Activated CD8-positive, alpha-beta memory T cell treated with anti-CD3 and anti-CD28 coated beads for 4 hours (primary cell): Measurements from ENCODE around the gene BICRA.
"Not testable (repeated sequence)": the region's sequence is repeated elsewhere in the genome, so short reads cannot be mapped to it uniquely, and the experiment has no call there.

Source experiments
- DNase-seq, 2 donors: peaks; one replicate each; pipeline ENCODE4 v3.0.0-alpha.2; 2020; ENCODE audit warnings: low read depth in 2 of 2

BICRA gene

DNA sequence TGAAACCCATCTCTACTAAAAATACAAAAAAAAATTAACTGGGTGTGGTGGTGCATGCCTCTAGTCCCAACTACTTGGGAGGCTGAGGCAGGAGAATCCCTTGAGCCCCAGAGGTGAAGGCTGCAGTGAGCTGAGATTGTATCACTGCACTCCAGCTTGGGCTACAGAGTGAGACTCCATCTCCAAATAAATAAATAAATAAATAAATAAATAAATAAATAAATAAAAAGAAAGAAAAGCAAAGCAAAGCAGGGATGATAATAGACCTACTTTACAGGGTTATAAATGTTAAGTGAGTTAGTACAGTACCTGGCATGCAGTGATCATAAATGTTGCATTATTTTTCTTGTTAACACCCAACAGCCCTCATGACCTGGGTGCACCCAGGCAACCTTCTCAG is 105.9 kb downstream of the BICRA start:
- DNase-seq: not testable (repeated sequence)

DNA sequence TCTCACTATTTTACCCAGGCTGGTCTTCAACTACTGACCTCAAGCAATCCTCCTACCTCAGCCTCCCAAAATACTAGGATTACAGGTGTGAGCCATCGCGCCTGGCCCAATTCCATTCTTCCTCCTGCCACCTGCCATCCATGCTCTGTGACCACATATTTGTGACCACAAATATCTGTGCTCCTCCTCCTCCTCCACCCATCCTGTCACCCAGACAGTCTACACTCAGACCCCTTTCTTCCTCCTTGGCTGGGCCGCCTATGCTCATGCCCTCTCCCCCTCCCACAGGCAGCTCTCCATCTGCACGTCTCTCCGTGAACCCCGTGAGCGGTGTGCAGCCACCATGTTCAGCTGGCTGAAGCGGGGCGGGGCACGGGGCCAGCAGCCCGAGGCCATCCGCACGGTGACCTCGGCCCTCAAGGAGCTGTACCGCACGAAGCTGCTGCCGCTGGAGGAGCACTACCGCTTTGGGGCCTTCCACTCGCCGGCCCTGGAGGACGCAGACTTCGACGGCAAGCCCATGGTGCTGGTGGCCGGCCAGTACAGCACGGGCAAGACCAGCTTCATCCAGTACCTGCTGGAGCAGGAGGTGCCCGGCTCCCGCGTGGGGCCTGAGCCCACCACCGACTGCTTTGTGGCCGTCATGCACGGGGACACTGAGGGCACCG is 107.5 kb downstream of the BICRA start:
- no peak for DNase-seq

DNA sequence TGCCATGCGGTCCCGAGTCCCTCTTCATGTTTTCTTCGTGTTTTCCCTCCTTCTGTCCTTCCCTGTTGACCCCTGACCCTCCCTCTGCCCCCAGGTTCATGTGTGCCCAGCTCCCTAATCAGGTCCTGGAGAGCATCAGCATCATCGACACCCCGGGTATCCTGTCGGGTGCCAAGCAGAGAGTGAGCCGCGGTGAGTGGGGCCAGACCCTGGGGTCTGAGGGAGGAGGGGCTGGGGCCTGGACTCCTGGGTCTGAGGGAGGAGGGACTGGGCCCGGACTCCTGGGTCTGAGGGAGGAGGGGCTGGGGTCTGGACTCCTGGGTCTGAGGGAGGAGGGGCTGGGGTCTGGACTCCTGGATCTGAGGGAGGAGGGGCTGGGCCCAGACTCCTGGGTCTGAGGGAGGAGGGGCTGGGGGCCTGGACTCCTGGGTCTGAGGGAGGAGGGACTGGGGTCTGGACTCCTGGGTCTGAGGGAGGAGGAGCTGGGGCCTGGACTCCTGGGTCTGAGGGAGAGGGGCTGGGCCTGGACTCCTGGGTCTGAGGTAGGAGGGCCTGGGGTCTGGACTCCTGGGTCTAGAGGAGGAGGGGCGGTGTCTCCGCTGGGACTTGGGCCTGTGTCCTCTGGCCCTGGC is 109.6 kb downstream of the BICRA start:
- DNase-seq: not testable (repeated sequence)

DNA sequence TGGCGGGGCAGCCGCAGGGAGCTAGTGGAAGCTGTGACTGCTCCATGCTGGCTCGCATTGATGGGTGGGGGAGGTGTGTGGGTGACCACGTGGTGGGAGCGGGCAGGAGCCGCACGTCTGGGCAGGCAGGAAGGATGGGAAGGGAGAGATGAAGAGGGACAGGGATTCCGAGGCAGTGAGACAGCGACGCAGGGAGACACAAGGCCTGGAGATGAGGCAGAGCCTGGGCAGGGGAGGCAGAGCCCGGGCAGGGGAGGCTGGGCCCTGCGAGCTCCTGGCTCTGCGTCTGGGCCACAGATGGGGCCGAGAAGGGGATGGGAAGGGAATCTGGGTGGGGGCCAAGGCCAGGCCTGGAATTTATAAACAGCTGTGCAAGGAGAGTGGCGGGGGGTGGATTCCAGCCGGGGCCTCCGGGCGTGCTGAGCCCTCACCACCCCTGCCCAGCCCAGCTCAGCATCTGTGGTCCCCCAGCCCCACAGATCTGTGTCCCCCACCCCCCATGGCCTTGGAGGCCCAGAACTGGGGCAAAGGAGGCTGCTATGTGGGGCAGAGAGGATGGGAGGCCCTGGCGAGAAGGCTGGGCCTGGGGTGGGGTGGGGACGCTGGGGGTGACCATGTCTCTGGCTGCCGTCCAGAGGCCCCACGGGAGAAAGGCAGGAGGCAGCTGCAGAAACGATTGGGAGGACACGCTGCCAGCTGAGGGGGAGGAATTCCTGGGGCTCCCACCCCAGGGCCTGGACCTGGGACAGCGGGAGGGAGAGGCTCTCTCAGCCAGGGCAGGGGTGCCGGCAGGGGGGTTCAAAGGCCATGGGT is 110.3 kb downstream of the BICRA start:
- no peak for DNase-seq

DNA sequence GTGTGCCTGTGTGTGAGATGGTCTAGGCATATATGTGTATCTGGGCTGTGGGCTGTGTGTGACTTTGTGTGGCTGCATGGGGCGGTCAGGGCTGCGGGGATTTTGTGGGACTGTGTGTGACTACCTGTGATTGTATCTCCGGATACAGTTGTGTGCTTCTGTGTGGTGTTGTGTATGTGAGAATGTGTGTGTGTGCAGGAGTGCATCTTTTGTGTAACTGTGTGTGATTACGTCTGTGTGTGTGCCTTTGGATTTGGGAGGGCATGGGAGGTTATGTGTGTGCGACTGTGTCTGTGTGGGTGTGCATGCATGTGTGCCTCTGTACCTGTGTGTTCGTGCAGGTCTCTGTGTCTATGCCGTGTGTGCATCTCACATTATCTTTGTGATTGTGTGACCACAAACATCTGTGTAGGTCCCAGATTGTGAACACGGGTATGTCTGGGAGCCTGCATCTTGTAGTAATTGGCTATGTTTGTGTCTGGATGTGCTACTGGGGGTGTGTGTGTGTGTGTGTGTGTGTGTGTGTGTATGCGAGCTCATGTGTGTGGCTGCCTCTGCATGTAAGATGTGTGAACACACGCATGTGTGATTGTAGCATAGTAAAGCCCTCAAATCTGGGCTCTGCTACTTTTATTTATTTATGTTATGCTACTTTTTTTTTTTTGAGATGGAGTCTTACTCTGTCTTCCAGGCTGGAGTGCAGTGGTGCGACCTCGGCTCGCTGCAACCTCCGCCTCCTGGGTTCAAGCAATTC is 111.9 kb downstream of the BICRA start:
- DNase-seq: no peak

DNA sequence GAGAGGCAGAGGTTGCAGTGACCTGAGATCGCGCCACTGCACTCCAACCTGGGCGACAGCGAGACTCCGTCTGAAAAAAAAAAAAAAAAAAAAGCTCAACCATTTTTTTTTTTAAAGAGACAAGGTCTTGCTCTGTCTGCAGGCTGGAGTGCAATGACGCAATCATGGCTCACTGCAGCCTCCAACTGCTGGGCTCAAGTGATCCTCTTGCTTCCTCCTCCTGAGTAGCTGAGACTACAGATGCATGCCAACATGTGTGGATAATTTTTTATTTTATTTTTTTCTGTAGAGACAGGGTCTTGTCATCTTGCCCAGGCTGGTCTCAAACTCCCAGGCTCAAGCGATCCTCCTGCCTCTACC is 114.6 kb downstream of the BICRA start:
- no peak for DNase-seq

DNA sequence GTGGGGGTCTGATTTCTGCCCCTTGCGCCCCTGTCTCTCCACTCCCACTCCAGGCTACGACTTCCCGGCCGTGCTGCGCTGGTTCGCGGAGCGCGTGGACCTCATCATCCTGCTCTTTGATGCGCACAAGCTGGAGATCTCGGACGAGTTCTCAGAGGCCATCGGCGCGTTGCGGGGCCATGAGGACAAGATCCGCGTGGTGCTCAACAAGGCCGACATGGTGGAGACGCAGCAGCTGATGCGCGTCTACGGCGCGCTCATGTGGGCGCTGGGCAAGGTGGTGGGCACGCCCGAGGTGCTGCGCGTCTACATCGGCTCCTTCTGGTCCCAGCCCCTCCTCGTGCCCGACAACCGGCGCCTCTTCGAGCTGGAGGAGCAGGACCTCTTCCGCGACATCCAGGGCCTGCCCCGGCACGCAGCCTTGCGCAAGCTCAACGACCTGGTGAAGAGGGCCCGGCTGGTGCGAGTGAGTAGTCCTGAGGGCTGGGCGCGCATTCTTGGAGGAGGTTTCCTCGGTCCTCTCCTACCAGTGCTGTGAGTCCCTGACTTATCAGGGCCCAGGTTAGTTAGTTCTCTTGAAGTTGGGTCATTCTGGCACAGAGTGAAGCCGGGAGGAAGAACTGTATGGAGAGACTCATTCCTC is 116.9 kb downstream of the BICRA start:
- no peak for DNase-seq

DNA sequence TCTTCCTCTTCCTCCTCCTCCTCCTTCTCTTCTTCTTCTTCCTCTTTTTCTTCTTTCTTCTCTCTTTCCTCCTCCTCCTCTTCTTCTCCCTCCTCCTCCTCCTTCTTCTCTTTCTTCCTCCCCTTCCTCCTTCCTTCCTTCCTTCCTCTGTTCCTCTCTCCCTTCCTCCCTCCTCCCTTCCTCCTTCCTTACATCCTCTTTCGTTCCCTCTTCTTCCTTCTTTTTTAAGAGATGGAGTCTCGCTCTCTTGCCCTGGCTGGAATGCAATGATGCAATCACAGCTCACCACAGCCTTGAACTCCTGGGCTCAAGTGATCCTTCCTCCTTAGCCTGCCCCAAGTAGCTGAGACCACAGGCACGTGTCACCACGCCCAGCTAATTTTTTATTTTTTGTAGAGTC is 117.5 kb downstream of the BICRA start:
- DNase-seq: no peak

DNA sequence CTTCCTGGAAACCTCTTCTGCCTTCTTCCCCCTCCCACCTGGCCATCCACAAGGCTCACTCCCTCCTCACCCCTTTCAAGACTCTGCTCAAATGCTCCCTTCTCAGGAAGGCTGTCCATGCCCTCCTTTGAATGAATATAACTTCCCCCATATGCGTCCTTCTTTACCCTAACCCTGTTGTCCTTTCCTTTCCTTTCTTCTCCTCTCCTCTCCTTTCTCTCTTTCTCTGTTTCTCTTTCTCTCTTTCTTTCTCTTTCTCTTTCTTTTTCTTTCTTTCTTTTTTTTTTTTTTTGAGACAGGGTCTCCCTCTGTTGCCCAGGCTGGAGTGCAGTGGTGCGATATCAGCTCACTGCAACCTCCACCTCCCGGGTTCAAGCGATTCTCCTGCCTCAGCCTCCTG is 119.4 kb downstream of the BICRA start:
- DNase-seq: not testable (repeated sequence)

DNA sequence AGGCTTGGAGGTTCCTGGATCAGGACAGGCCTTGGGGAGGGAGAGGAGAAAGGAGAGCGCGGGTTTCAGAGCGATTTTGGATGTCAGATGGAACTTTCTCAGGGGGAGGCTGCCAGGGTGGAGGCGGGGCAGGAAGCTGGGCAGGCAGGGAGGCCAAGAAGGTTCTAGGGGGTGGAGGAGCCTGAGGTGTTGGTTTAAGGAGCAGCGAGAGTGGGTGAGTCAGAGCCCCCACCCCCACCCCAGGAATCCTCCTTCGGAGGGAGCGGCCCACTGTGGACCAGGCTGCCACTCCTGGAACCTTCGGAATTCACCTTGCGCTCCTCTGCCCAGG is 120.5 kb downstream of the BICRA start:
- no peak for DNase-seq

DNA sequence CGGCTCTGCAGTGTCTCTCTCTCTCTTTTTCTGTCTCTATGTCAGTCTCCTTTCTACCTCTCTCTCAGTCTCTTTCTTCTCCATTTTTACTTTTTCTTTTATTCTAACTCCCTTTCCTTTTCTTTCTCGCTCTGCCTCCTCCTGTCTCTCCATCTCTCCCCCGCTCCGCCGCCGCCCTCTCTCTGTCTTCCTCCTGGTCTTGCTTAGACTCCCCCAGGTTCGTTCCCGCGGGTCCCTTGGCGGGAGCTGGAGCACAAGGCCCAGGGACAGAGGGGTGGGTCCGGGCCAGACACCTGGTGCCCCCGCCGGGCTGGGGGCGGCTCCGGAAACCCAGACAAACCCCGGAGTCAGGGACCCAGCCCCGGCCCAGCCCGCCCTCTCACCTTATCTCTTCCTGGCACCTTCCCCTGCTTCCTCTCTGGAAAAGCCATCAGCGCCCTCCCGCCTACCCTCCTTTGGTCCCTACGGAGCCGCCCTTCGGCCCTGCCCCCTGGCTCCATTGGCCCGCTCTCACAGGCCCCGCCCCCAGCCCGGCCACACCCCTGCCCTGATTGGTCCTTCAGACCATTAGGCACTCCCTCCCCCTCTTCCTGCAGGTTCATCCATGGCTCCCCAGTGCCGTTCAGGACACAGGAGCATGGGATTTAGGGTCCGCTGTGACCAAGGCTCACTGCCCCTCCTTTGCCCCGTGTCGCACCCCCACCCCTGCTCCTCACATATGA is 121.0 kb downstream of the BICRA start:
- DNase-seq: no peak

DNA sequence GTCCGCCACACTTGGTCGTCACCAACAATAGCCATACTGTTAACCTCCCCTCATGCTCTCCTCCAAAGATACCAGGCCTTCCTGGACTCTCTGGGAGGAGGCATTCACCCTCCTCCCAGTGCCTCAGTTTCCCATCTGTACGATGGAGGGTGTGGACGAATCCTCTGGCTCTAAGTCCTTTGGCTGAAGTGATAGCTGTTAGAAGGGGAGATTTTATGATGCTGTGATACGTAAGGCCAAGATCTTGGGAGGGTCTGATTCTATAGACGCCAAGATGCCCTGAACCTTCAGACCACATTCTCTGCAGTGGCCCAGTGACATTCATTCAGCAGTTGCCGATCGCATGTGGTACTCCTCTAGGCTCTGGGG is 121.6 kb downstream of the BICRA start:
- no peak for DNase-seq

DNA sequence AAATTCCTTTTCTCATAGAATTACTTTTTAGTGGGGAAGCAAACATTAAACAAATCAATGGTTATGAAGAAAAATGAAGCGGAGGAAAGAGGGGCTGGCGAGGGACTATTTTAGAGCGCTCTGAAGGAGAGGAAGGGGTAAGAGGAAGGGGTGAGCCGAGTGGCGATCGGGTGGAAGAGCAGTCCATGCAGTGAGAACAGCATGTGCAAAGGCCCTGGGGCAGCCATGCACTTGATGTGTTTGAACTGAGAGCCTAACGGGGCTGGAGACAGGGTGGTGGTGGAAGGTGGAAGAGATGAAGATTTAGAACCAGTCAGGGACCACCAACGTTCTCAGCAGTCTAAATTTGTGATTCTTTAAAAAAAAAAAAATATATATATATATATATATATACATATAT is 122.0 kb downstream of the BICRA start:
- no peak for DNase-seq

DNA sequence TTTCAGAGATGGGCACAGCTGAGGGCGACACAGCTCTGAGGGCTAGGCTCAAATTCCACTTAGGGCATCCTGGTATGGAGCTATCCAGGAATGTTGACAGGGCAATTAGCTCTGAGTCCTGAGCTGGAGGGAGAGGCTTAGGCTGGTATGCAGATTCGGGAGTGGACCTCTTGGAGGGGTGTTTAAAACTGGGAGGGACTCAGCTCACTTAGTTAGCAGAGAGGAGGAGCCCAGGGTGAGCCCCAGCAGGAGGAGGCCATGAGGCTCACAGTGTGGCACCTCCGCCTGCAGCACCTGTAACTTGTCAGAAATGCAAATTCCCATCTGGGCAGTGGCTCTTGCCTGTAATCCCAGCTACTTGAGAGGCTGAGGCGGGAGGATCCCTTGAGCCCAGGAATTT is 126.2 kb downstream of the BICRA start:
- no peak for DNase-seq

DNA sequence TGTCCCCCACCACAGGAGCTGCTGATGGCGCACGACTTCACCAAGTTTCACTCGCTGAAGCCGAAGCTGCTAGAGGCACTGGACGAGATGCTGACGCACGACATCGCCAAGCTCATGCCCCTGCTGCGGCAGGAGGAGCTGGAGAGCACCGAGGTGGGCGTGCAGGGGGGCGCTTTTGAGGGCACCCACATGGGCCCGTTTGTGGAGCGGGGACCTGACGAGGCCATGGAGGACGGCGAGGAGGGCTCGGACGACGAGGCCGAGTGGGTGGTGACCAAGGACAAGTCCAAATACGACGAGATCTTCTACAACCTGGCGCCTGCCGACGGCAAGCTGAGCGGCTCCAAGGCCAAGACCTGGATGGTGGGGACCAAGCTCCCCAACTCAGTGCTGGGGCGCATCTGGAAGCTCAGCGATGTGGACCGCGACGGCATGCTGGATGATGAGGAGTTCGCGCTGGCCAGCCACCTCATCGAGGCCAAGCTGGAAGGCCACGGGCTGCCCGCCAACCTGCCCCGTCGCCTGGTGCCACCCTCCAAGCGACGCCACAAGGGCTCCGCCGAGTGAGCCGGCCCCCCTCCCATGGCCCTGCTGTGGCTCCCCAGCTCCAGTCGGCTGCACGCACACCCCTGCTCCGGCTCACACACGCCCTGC is 132.1 kb downstream of the BICRA start:
- no peak for DNase-seq

DNA sequence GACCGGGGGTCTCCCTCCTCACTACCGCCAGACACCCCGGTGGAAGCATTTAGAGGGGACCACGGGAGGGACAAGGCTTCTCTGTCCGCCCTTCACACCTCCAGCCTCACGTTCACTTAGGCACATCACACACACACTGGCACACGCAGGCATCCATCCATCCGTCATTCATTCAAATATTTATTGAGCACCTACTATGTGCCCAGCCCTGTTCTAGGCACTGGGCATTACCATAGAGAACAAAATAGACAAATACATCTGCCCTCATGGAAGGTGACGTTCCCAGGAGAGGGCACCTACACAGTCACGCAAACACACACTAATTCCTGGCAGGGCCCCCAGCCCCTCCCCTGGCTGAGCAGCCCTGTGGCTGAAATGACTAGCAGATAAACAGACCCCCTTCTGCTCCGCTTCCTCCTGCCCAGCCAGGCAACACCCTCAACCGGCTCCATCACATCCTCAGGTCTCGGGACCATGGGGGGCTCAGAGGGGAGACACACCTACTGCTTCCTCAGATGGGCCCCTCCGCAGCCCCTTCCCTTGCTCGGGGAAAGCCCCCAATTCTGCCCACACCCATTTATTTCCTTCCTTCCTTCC is 132.7 kb downstream of the BICRA start:
- no peak for DNase-seq

DNA sequence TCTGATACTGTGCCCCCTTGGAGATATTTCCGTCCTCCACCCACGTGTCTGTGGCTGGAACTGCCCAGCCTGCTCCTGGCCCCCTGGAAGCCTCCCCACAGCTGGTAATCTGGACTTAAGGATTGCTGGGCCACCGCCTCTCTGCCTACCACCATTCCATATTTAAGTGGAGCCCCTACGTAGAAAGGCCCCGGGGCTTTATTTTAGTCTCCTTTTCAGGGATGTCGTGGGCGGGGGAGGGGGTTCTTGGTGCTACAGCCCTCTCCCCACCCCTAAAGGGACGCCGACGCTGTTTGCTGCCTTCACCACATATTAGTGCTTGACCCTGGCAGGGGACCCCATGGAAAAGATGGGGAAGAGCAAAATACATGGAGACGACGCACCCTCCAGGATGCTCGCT is 133.7 kb downstream of the BICRA start:
- no peak for DNase-seq

DNA sequence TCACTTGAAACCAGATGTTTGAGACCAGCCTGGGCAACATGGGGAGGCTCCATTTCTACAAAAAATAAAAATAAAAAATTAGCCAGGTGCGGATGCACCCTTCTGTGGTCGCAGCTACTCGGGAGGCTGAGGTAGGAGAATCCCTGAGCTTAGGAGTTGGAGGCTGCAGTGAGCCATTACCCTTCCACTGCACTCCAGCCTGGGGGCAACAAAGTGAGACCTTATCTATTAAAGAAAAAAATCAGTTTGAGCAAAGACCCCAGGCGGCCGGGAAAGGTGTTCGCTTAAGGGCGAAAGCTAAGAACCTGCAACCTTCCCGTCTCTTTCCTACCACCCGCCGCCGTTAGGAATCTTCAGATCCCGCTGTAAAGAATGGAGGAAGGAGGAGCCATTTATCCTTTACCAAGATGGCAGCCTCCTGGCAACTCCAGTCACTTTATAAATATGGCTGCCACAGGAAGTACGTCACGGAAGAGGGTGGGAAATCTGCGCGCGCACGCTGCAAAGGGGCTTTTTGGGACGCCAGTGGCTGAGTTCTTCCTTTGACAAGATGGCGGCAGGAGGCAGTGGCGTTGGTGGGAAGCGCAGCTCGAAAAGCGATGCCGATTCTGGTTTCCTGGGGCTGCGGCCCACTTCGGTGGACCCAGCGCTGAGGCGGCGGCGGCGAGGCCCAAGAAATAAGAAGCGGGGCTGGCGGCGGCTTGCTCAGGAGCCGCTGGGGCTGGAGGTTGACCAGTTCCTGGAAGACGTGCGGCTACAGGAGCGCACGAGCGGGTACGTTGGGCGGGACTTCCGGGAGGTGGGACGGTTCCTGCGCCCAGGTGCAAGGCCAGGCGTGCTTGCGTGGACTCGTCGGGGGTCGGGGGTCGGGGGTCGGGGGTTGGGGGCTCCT is 136.3 kb downstream of the BICRA start, which contains the start of gene NOP53:
NOP53 (plus strand) TSS at position 537 of the 892 bp plus-strand sequence; CDS start at position 551, 14 bp downstream.
- peak; percentile 96 to 97 for DNase-seq

DNA sequence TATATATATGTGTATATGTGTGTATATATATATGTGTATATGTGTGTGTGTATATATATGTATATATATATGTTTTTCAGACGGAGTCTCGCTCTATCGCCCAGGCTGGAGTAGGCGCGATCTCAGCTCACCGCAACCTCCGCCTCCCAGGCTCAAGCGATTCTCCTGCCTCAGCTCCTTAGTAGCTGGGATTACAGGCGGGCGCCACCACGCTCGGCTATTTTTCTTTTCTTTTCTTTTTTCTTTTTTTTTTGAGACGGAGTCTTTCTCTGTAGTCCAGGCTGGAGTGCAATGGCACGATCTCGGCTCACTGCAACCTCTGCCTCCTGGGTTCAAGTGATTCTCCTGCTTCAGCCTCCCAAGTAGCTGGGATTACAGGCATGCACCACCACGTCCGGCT is 137.2 kb downstream of the BICRA start:
- DNase-seq: not testable (repeated sequence)
